Cerebellar cortex (tissue), 1 donor: ENCODE data around the gene BMPR1A.
A peak's percentile ranks its signal among the peaks of the same experiment; 100 is the strongest.
"Not testable (repeated sequence)": the region's sequence is repeated elsewhere in the genome, so short reads cannot be mapped to it uniquely, and the experiment has no call there.

ENCODE experiments used
- DNase-seq: peaks from one replicate; pipeline ENCODE4 v3.0.0-alpha.2; 2015; ENCODE audit warnings: low spot score

Gene BMPR1A

GRCh38 chr10:86941991-86942421, 185.6 kb downstream of the BMPR1A start:
- no peak for DNase-seq

GRCh38 chr10:86942441-86943315, 186.3 kb downstream of the BMPR1A start:
- no peak for DNase-seq

- no peak for DNase-seq
These were observed 187.1 kb downstream of the BMPR1A start for GRCh38 chr10:86943316-86944030.

GRCh38 chr10:86944031-86944419, 187.6 kb downstream of the BMPR1A start:
- no peak for DNase-seq

- DNase-seq, result no peak
These were observed 188.1 kb downstream of the BMPR1A start for GRCh38 chr10:86944471-86944870.

- no peak for DNase-seq
These were observed 188.5 kb downstream of the BMPR1A start for GRCh38 chr10:86944907-86945306.

GRCh38 chr10:86945361-86946212, 189.2 kb downstream of the BMPR1A start:
- peak; percentile 63 for DNase-seq

GRCh38 chr10:86946213-86947155, 190.1 kb downstream of the BMPR1A start:
- no peak for DNase-seq

GRCh38 chr10:86947806-86948205, 191.4 kb downstream of the BMPR1A start:
- not testable (repeated sequence) for DNase-seq

GRCh38 chr10:86950349-86950748, 193.9 kb downstream of the BMPR1A start:
- DNase-seq, result no peak

- no peak for DNase-seq
These were observed 194.9 kb downstream of the BMPR1A start for GRCh38 chr10:86951184-86951761.

GRCh38 chr10:86952106-86952505, 195.7 kb downstream of the BMPR1A start:
- no peak for DNase-seq

- DNase-seq, result not testable (repeated sequence)
These were observed 196.3 kb downstream of the BMPR1A start for GRCh38 chr10:86952697-86953096.

- DNase-seq, result peak; percentile 88
These were observed 197.6 kb downstream of the BMPR1A start for GRCh38 chr10:86953747-86954680.

- DNase-seq, result no peak
These were observed 198.5 kb downstream of the BMPR1A start for GRCh38 chr10:86954681-86955500.

- DNase-seq, result no peak
These were observed 199.2 kb downstream of the BMPR1A start for GRCh38 chr10:86955501-86956194.

- no peak for DNase-seq
These were observed 199.9 kb downstream of the BMPR1A start for GRCh38 chr10:86956195-86956847.
